SH-SY5Y (cell line): Measurements from ENCODE around the gene E2F1.

Experiments used
- GATA2 ChIP-seq: IDR thresholded peaks from 2 replicates; pipeline ENCODE4 v1.6.1; 2011; ENCODE audit warnings: mild to moderate bottlenecking, low read depth, low read length
- GATA3 ChIP-seq: IDR thresholded peaks from 2 replicates; pipeline ENCODE4 v1.6.1; 2011; ENCODE audit warnings: low read depth, mild to moderate bottlenecking, low read length, moderate library complexity

DNA sequence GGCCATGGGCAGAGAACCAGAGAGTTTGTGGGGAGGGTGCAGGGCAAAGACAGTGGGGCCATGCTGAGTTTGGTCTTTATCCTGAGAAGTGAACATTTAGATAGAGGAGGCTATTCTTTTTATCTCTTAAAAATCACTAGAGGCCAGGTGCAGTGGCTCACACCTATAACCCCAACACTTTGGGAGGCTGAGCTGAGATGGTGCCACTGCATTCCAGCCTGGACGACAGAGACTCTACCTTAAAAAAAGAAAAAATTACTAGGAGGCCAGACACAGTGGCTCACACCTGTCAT lies 25.2 kb upstream of the E2F1 start:
- TF ChIP-seq GATA2 (no peak), GATA3 (no peak)
